ENCODE measurements around the gene CCDC77.

CCDC77 gene

GRCh38 chr12:482061-482460, 80.6 kb downstream of the CCDC77 start:
- no peak for DNase-seq

- DNase-seq: no peak
These were observed 82.7 kb downstream of the CCDC77 start for GRCh38 chr12:484096-484495.

- no peak for DNase-seq
These were observed 88.8 kb downstream of the CCDC77 start for GRCh38 chr12:490260-490659.

Data from stimulated activated CD4-positive, alpha-beta T cell treated with anti-CD3 and anti-CD28 coated beads, Interleukin-4, amount 100 ng/mL, for 1 hour (primary cell).